Muscle of back (tissue), 11 donors: ENCODE data around the gene ADPRM. TPM values are rescaled to one million over a fixed set of nuclear protein-coding genes. Genes with fewer than 3 reads are reported as not detected.
"Not testable (repeated sequence)": the region's sequence is repeated elsewhere in the genome, so short reads cannot be mapped to it uniquely, and the experiment has no call there.

Experiments used
- DNase-seq, 3 donors: peaks; one replicate each; pipeline versions ENCODE4 v3.0.0 to v3.0.0-alpha.2; 2013
- polyA plus RNA-seq, 10 donors: library from polyadenylated mRNA; unstranded; fragments of 120-200 nt; gene quantifications; one replicate each; pipeline ENCODE4 v1.2.1, GENCODE V29; 2013; ENCODE audit not compliant: insufficient read length in 10 of 10

ADPRM gene
- polyA plus RNA-seq, 10 donors = 15.8 to 21.5 (median 17.9) TPM

DNA sequence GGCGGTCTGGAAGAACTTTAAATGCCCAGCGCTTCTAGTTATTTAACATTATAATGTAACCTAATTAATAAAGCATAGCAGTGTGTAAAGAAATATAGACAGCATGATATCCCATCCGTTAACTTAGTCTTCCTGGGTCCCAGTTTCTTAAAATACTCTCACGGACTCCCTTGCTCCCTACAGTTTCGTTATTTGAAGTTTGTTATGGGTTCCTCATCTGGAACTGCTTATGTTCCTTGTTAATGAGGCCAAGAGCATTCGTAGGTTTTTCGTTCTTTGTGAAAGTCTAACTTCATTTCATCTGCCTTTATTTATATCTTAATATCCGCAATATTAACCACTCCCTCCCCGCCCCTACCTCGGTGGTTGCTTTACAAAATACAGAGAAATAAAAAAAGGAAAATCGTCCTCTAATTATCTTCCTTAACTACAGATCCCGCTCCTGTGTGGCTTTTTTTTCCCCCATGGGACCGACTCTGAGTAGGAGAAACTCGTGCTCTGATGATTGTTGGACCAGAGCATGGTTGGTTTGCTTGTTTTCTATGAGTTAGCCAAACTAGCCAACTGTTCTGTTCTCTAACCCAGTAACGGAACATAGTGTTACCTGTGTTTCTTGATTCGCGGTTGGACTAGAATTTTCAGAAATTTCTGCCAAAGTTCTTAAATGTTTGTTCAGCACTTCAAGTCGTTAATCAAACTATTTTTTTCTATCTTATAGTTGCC, 863 bp downstream of the ADPRM start:
- peak in 2 of 3 donors; percentile 9 to 40 for DNase-seq

DNA sequence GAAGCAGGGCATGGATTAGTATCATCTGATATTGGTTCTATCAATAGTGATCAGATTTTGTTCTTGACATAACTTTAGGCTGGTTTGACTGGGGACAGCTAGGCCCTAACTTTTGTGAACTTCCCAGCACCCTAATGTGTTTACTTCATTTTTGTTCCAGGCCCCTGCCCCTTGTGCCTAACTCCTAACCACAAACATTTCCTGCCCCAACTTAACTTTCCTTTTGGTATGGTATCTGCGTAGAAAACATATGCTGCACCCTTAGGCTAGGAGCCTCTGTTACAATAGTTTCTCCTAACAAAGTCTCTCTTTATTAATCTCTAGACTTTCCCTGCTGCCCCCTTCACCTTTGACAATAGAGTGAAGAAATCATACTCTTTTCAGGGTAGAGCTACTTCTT, 2.5 kb downstream of the ADPRM start:
- no peak for DNase-seq

DNA sequence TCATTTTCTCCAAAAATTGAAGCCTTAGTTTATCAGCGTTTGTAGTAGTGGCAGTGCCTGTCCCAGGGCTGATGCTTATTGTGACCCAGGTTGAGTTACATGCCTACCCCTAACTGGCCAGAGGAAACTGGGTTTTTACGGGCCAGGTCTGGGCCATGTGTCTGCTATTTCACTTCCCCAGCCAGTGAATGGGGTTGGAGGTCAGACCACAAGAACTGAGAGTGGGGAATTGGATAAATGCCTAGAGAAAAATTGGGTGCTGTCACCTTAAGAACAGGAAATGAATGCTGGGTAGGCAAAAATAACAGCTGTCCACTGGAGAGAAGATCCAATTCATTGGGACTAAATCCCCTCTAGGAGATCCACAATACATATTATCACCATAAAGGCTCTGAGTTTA, 5.2 kb downstream of the ADPRM start:
- DNase-seq = peak in 1 of 3 donors; percentile 6

DNA sequence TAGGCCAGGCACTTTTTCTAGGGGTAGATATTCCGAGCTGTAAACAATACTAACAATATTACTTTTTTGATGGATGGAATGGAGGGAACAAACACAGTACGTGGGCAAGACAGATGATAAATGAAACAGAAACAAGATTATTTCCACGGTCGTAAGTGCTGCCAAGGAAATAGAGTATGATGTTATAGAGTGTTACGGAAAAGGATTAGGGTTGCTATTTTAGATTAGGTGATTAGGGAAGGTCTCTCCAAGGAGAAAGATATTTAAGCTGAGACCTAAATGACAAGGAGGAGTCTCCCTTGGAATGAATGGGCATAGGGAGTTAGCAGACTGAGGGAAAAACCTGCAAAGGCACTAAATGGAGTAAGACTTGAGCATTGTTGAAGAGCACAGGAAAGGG, 8.3 kb downstream of the ADPRM start:
- DNase-seq = no peak

DNA sequence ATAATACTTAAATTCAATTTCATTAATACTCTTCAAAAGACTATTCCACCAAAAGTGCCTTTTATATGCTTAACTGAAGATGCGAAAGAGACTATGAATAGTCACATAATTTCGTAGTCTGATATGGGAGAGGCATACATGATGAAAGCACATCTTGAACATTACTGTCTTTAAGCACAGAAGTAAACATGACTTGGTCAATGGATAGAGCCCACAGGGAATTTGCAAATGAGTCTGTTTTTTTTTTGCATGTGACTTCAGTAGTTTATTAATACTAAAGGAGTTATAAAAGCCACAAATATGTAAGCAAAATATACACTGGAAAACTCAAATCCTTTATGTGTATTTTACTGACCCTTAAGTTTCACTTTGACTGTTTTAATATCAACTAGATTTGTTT, 15.9 kb downstream of the ADPRM start:
- no peak for DNase-seq

DNA sequence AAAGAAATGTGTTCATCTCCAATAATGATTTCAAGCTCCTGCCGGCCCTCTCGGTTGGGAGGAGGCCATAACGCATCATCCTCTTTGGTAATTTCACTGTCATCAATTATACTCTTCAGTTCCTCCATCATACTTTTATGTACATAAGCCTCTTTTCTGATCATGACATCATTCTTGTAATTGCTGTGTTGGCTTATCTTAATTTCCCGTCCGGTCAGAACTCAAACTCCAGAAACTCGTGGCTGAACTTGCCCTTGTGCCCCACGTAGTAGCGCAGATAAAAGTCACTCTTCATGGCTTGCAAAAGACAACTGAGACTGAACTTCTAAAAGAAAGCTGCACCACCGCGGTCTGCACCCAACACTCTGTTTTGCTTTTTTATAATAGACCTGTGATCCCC, 18.8 kb downstream of the ADPRM start:
- DNase-seq = no peak

DNA sequence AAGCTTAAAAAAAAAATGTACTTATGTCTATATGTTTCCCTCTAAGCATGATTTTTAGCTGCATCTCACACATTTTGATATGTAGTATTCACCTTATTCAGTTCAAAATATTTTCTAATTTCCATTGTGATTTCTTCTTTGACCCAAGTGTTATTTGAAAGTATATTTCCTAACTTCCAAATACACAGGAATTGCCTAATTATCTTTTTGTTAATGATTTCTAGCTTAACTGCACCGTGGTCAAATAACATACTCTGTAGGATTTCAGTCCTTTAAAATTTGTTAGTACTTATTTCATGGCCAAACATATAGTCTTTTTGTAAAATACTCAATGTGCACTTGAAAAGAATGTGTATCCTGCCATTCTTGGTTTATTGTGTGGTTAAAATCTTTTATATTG, 21.2 kb downstream of the ADPRM start:
- no peak for DNase-seq

DNA sequence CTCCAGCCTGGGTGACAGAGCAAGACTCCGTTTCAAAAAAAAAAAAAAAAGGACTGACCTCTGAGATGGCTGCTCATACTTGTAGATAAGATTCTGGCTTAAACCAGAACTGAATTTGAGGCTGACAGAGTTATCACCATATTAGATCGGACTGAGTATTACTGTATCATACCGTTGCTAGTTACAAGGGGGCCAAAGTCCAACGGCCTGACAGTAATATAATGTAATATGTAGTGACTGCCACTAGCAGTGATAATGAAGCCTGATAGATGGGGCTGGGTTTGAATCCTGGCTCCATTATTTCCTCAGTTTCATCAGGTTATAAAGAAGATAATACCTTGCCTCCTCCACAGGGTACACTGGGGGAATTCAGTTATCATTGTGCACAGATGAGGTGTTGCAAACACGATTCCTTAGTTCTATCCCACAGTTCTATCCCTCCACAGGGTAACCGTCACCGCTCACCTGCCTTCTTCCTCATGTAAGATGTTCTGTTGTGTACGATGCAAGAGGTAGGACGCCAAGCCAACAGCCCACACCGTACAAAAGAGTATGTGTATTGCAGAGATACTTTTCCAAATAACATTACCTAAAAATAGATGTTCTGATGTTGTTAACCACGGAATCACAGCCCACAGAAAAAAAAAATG, 27.3 kb downstream of the ADPRM start:
- no peak for DNase-seq

DNA sequence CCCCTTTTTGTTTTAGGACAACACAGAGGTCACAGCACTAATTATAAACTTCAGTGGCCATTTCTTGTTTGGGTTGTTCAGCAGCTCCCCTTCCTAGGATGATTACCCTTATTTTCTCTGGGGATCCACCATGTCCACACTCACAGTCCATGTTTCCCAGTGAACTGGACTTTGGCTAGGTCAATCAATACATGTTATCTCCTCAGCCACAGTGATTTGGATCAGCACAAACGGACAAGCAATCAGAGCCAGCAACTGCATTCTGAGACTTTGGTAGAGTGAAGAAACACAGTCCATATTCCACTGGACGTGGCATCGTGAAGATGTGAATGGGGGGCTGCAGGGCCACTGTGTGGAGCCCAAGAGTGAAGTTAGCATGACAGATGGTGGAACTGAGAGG, 27.9 kb downstream of the ADPRM start:
- DNase-seq = no peak

DNA sequence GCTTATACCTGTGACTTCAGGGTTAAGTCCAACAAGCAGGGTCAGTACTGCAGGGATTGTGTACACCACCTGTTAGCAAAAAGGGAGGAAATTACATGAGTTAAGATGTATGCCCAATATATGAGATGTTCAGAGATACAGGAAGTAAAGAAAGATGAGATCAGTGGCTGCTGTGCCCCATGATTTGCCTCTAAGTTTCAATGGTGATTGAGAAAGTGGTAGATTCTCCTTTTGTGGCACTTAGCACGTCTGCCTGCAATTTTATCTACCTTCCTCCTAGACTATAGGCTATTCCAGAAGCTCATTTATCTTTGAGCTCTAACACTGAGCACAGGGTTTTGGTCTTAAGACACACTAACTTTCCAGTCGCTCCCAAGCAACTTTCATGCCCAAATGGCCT, 28.8 kb downstream of the ADPRM start:
- DNase-seq = no peak

DNA sequence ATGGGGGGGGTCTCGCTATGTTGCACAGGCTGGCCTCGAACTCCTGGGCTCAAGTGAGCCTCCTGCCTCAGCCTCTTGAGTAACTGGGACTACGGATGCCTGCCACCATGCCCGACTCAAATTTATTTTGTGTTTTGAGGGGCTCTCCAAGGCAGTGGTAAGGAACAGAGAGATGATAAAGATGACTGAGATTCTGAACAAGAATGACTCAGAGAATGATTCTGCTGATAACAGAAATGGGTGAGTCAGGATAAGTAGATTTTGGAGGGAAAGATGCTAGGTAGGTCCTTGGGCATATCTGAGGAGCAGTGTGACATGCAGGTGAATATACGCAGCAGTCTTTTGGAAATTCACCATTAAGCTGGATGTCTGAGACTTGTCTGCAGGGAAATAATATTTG, 29.8 kb downstream of the ADPRM start:
- DNase-seq = no peak

DNA sequence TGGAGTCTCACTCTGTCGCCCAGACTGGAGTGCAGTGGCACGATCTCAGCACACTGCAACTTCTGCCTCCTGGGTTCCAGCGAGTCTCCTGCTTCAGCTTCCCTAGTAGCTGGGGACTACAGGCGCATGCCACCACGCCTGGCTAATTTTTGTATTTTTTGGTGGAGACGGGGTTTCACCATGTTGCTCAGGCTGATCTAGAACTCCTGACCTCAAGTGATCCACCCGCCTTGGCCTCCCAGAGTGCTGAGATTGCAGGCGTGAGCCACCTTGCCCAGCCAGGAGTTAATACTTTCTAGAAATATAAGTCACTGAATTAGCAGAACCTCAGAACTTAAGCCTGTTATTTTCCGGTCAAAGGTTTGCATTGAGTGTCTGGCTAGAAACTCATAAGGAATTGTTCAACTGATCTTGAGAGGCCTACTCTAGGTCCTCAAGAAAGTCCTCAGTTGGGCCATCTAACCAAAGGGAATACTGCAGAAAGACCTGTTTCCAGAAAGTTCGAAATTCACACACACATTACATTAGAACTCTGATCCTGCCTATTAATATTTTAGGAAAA, 31.0 kb downstream of the ADPRM start:
- DNase-seq = no peak

DNA sequence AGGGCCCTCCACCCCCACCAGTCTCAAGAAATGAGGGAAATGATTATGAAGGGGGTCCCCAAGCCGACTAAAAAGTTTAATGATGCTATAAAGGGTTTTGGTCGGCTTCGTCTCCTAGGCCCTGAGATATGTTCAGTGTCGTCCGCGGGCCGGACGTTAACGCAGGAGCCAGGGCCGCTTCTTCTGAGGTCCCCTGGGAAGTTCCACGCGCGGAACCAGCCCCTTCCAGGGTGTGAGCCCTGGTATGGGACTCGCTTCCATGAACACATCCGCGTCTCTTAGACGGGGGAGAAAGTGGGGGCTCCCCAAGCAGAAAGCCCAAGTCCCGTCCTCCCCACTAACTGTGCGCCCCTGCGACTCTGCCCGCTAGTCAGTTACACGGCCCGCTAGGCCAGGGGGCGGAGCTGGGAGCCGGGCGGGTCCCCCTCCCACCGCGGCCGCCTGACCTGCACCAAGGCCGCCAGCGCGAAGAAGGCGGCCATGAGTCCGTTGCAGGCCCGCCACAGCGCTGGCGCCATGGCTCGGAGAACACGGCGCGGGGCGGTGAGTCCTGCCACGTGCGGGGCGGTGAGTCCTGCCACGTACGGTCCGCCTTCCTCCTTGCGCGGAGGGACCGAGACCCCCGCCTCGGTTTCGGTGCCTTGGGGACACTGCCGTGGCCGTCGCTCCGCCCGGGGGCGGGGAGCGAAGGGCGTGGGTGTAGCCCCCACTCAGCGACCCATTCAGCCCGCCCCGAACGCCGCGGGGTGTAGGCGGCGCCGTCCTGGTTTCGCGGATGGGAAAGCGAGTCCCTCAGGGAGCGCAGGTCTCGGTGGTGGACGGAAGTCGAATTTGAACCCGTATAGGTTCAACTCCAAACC, 32.2 kb downstream of the ADPRM start, which contains the start of gene TMEM220:
TMEM220 (minus strand) TSS at position 690 of the 860 bp plus-strand sequence; CDS start at position 518, 172 bp downstream.
- peak; percentile 74 to 97 (median 89) for DNase-seq

DNA sequence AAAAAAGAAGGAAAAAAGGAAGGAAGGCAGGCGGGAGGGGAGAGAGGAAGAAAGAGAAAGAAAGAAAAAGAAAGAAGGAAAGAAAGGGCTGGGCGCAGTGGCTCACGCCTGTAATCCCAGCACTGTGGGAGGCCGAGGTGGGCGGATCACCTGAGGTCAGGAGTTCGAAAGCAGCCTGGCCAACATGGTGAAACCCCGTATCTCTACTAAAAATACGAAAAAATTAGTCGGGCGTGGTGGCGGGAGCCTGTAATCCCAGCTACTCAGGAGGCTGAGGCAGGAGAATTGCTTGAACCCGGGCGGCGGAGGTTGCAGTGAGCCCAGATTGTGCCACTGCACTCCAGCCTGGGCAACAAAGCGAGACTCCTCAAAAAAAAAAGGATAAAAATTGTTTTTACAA, 32.9 kb downstream of the ADPRM start:
- not testable (repeated sequence) for DNase-seq

DNA sequence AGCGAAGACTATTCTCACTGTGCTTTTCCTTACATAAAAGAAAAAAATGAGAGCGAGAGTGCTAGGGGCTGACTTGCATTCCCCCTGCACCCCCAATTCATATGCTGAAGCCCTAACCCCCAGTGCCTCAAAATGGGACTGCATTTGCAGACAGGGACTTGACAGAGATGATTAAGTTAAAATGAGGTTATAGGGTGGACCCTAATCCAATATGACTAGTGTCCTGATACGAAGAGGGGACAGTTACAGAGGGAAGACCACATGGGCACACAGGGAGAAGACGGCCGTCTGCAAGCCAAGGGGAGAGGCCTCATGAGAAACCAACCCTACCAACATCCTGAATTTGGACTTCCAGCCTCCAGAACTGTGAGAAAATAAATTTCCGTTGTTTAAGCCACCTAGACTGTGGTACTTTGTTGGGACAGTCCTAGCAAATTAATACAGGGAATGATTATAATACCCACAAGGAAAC, 34.0 kb downstream of the ADPRM start:
- no peak for DNase-seq

DNA sequence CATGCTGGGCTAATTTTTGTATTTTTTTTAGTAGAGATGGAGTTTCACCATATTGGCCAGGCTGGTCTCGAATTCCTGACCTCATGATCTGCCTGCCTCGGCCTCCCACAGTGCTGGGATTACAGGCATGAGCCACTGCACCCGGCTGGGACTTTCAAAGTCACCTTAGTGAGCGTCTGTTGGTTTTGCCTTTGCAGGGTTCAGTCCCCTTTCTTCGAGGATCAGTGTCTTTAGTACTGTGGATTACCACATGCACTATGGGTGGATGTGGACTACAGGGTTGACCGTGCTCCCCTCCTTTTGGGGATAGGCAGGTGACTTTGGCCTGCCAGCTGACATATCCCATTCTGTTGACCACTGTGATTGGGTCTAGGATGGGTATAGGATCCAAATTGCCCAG, 34.7 kb downstream of the ADPRM start:
- not testable (repeated sequence) for DNase-seq

DNA sequence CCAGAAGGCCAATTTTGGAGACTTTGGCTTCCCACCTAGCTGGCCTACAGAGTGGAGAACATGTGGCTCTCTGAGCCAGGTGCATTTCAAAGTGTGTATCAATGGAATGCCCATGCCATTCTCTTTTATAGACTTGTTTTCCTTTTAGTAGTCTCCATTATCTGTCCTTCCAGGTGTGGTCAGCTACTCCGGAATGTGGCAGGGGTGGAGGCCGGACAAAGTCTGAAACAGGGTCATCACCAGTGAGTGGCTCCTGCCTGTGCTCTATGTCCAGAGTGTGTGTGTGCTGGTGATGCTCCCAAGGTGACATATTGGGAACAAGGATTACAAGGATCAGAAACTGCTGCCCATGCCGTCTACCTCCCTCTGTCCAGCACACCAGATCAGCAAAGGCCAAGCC, 36.3 kb downstream of the ADPRM start:
- no peak for DNase-seq

DNA sequence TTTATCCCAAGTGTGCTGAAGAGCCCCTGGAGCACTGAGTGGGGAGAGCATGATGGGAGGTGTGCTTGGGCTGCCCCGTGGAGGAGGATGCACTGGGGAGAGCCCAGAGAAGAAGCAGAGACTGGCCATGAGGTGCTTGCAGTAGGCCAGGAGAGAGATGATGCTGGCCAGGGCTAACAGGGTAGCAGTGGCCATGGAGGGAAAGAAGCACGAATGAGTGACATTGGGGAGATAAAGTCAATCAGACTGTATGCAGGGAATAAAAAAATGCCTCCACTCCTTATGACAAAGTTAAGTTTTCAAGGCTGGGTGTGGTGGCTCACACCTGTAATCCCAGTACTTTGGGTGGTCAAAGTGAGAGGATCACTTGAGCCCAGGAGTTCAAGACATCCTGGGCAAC, 37.9 kb downstream of the ADPRM start:
- no peak for DNase-seq

DNA sequence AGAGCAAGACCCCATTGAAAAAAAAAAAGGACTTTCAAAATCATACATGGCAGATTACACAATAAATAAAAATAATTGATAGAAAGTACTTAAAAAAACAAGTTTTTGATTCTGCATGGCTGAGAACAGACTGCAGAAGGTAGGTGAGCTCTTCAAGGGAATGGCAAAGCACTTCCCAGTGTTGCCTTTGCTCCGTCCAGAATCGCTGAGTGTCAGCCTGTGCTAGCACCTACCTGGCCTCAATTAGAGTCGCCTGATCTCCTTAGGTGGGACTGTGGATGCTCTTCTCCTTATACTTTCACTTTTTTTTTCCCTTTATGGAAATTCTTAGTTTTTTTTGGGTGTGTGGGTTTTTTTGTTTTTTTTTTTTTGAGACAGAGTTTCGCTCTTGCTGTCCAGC, 38.4 kb downstream of the ADPRM start:
- no peak for DNase-seq

DNA sequence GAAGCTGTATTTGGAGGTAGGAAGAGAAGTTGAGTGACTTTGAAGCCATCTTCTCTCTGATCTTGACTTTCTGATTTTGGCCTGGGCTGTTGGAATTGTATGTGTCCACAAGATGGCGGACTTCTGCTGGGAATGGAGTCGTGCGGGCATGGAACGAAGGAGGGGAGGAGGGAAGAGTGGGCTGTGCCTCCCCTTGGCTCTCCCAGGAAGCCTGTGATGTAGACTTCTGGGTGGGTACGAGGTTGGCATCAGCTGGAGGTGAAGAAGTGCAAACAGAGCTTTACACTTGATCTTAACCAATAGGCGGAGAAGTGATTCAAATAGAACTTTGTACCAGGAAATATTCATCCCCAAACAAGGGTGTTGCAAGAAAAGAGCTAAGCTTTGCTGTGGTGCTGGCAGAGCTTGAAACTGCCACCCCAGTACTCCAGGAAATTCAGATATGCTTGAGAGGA, 39.8 kb downstream of the ADPRM start:
- DNase-seq = peak; percentile 41 to 83 (median 71)

DNA sequence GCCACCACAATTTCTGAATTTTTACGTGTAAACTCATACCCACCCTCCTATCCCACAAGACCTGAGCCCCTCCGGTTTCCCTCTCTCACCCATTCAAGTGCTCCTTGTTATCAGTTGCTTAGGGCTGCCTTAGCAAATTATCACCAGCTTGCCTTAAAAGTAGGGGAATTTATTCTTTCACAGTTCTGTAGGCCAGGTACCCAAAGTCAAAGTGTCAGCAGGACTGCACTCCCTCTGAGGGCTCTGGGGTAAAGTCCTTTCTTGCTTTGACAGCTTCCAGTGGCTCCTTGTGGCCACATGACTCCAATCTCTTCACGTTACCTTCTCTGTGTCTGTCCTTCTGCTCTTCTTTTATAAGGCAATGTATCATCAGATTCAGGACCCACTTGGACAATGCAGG, 40.3 kb downstream of the ADPRM start:
- DNase-seq = no peak
